Muscle of leg (tissue), 11 donors: ENCODE results near the gene SMARCC2. TPM values are rescaled to one million over a fixed set of nuclear protein-coding genes. Genes with fewer than 3 reads are reported as not detected.
A peak's percentile ranks its signal among the peaks of the same experiment; 100 is the strongest.

Experiments
- DNase-seq: peaks from one replicate; pipeline ENCODE4 v3.0.0; 2013
- H3K27ac ChIP-seq: one replicate; pipeline ENCODE4 v1.5.1; 2013; ENCODE audit warnings: mild to moderate bottlenecking, low read length, control low read depth
- H3K27me3 ChIP-seq: one replicate; pipeline ENCODE4 v1.6.1; 2013; ENCODE audit warnings: low read length; ENCODE audit not compliant: control insufficient read depth, insufficient read depth
- H3K36me3 ChIP-seq: one replicate; pipeline ENCODE4 v1.6.1; 2013; ENCODE audit warnings: low read length; ENCODE audit not compliant: control insufficient read depth, insufficient read depth
- H3K4me1 ChIP-seq: one replicate; pipeline ENCODE4 v1.6.1; 2013; ENCODE audit warnings: low read length; ENCODE audit not compliant: control insufficient read depth, insufficient read depth
- H3K4me3 ChIP-seq: one replicate; pipeline ENCODE4 v1.5.1; 2013; ENCODE audit warnings: low read length, control low read depth
- H3K9me3 ChIP-seq: replicated peaks from 2 replicates; pipeline ENCODE4 v1.6.1; 2013; ENCODE audit warnings: low read depth, low read length; ENCODE audit not compliant: control insufficient read depth
- WGBS: methylation state at CpG from one replicate; pipeline ENCODE4 v1.1.5; 2013; ENCODE audit warnings: missing lambda C conversion rate; ENCODE audit not compliant: insufficient coverage; 5-methylcytosine and 5-hydroxymethylcytosine counted together
- polyA plus RNA-seq, 8 donors: library from polyadenylated mRNA; unstranded; fragments of 120-200 nt; gene quantifications; one replicate each; pipeline versions ENCODE4 v1.2.1 to v1.2.3, GENCODE V29; 2013; ENCODE audit warnings: inconsistent platforms in 1 of 8, low replicate concordance in 1 of 8; ENCODE audit not compliant: insufficient read length in 8 of 8, insufficient read depth in 1 of 8
- total RNA-seq: library from RNA; stranded (reverse); fragments of 120-200 nt; gene quantifications from one replicate; pipeline ENCODE4 v1.2.4, GENCODE V29; 2013

SMARCC2 gene
- total and polyA plus RNA-seq, 9 donors, result 46.8 to 71.7 (median 55.3) TPM

DNA sequence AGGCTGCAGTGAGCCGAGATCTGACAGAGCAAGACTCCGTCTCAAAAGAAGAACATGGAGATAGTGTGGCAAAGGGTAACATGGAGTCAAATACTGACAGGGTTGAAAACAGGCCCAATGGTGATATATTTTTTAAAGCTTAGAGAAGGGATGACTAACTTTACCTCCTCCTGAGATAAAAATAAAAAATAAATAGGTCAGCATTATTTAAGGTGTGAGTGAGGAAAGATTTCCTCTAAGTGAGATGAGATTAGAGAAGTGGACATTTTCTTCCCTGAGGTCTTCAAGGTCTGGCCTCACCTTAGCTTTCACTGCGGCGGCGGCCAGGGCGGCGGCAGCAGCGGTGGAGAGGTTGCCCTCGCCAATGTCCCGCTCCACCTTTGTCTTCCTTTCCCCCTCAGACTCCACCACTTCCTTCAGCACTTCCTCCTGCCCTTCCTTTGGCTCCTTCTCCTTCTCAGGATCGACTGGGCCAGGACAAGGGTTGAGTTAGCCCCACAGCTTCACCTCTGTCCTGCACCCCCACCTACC is 20.0 kb downstream of the SMARCC2 start:
- H3K4me3 ChIP-seq, result no peak overlapping the region
- no peaks in the 10 kb centered on the region for H3K9me3 ChIP-seq
- no peaks in the 10 kb centered on the region for H3K27me3 ChIP-seq
- peaks cover 5% of the 10 kb centered on the region for H3K4me1 ChIP-seq
- H3K36me3 ChIP-seq, result peaks cover 88% of the 10 kb centered on the region
- no peak overlapping the region for H3K27ac ChIP-seq
- WGBS, result 84% methylated on average over 11 of the region's 11 CpGs
- no peak for DNase-seq

DNA sequence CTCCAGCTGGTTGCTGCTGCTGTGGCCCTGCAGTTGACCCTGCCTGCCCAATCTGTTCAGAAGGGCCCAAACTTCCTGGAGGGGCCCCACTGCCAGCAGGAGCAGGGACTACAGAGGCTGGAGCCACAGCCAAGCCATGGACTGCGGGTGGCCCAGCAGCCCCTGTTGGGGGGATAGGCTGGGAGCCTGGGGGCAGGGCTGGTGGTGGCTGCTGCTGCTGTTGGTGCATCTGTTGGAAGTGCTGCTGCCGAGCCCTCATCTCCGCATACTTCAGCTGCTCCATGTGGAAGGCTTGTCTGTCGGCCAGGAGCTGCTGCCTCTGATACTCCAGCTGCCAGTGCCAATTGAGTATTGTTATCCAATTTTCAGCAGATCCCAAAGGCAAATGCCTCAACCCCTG is 23.9 kb downstream of the SMARCC2 start:
- H3K4me3 ChIP-seq, result no peak overlapping the region
- WGBS, result 48% methylated on average over 3 of the region's 4 CpGs
- H3K9me3 ChIP-seq, result no peaks in the 10 kb centered on the region
- H3K36me3 ChIP-seq, result peaks cover 91% of the 10 kb centered on the region
- DNase-seq, result peak; percentile 55
- H3K27ac ChIP-seq, result peak overlapping the region; percentile 25
- H3K27me3 ChIP-seq, result no peaks in the 10 kb centered on the region
- H3K4me1 ChIP-seq, result peaks cover 22% of the 10 kb centered on the region

DNA sequence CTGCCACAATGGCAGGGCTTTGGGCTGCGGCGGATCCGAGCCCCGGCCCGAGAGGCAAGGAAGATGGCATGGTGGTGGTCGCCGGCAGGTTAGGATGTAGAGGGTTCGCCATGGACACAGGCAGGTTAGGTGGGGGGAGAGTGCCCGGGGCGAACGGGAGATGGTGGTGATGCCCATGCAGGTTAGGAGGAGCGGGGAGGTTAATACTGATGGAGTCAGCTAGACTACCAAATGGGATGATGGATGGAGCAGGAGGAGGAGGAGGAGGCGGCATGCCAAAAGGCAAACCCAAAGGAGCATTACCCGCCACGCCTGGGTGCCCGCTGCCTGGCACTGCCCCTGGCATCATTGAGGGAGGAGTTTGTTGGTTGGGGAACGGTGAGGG is 24.9 kb downstream of the SMARCC2 start:
- Histone ChIP-seq H3K36me3 (peaks cover 91% of the 10 kb centered on the region), H3K27me3 (no peaks in the 10 kb centered on the region), H3K27ac (no peak overlapping the region), H3K4me1 (peaks cover 32% of the 10 kb centered on the region), H3K9me3 (no peaks in the 10 kb centered on the region), H3K4me3 (no peak overlapping the region)
- no peak for DNase-seq
- 89% methylated on average over 13 of the region's 17 CpGs for WGBS

DNA sequence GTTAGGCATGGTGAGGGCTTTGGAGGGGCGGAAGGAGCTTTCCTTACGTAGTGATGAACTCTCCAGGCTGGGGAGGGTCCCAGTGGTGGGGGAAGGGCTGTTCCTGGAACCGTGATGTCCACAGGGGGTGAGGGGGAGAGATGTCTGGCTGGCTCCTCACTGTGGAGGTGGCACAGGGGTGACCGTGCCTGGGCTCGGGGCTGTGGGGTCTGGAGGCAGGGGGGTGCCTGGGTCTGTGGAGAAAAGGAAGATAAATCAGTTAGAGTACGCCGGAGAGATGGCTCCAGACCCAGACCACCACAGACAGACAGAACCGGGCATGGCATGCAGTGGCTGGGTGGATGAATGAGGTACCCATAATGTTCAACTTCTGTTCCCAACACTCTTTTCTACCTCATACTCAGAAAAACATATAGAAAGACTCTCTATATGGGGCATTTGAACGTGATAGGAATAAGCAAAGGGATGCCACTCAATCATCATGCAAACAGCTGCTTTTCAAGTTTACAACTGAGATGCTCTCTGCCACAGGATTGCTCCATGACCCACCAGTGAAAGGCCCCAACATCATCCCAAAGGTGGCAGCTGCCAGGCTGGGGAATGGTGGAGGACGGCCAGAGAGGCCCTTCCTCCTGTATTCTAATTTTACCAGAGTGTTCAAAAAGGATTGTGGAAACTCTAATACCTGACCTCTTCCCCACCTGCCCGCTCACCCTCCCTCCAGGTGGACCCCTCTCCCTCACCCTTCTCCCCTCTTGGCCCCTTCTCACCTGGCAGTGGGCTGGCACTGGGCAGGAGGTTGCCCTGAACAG is 25.5 kb downstream of the SMARCC2 start:
- DNase-seq, result no peak
- WGBS, result 51% methylated on average over 4 of the region's 11 CpGs

DNA sequence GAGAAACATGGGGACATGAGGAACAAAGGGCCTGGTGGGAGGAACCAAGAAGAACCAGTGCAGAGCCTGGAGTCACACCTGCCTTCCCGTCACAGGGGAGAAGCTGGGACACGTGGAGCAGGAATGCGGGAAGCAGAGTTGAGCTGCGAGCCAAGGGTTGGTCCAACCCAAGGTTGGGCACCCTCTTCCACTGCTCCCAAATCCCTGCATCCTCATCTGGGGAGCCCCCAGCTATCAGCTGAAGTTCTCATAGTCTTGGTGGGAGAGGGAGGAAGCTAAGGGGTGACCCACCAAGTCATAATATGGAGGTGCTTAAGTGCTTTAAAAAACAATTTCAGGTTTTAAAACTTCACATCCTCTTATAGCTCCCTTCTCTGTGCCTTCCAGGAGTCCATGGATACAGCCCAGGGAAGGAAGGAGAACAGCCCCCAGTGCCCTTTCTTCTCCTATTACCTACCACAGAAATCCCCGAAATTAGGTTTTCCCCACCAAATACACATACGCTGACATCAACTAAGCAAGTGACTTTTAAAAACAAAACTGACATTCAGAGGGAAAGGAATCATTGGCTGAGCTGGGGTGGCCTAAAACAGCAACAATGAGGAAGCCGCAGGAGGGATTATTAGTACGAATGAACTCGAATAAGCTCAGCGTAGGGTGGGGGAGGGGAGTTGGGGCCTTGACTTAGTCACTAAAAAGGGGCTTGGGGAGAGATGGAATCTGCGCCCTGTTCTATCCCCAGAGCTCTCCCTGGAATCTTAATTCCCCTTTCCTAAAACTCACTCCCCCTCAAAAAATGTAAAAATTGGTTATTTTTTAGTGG is 26.6 kb downstream of the SMARCC2 start:
- peaks cover 33% of the 10 kb centered on the region for H3K4me1 ChIP-seq
- 100% methylated on average over 2 of the region's 11 CpGs for WGBS

More for the DNA sequence above, 25.5 kb downstream of the SMARCC2 start:
- Histone ChIP-seq H3K27ac (no peak overlapping the region), H3K27me3 (no peaks in the 10 kb centered on the region), H3K9me3 (no peaks in the 10 kb centered on the region), H3K4me3 (no peak overlapping the region), H3K4me1 (peaks cover 32% of the 10 kb centered on the region), H3K36me3 (peaks cover 87% of the 10 kb centered on the region)

DNA sequence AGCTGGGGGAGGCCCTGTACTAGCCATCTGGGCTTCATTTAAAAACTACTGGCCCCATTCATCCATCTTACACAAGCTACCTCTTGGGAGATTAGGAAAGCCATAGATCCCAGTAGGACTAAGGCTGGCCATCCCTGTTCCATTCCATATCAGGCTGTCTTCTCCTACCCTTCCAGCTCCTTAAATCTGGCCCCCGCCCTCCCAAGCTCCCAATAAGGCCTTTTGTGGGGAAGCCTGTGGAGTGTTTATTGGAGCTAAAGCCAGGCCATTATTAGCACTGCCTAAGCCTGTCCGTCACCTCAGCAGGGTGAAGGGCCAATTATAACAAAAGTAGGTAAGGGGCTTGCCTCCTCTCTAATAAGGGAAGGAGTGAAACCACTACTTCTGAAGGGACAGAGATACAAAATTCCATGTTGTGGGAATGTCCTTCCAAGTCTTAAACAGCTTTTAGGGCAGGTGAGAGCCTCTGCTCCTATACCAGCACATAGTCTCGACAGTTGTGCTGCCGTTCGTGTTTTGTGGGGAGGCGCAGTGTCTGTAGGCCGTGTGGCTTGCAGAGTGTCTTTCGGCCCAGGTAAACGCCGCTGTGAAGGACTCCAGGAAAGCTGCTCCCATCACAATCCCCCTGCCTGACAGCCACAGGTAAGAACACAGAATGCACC is 27.5 kb downstream of the SMARCC2 start:
- H3K4me1 ChIP-seq, result peaks cover 41% of the 10 kb centered on the region
- no peak for DNase-seq
- no peaks in the 10 kb centered on the region for H3K27me3 ChIP-seq
- H3K36me3 ChIP-seq, result peaks cover 71% of the 10 kb centered on the region
- WGBS, result 45% methylated on average over 5 of the region's 10 CpGs
- no peak overlapping the region for H3K4me3 ChIP-seq
- peak overlapping the region; percentile 4 for H3K27ac ChIP-seq
- no peaks in the 10 kb centered on the region for H3K9me3 ChIP-seq

More for the DNA sequence above, 26.6 kb downstream of the SMARCC2 start:
- H3K27me3 ChIP-seq, result no peaks in the 10 kb centered on the region
- H3K4me3 ChIP-seq, result no peak overlapping the region
- H3K27ac ChIP-seq, result no peak overlapping the region
- DNase-seq, result no peak
- peaks cover 77% of the 10 kb centered on the region for H3K36me3 ChIP-seq
- H3K9me3 ChIP-seq, result no peaks in the 10 kb centered on the region

DNA sequence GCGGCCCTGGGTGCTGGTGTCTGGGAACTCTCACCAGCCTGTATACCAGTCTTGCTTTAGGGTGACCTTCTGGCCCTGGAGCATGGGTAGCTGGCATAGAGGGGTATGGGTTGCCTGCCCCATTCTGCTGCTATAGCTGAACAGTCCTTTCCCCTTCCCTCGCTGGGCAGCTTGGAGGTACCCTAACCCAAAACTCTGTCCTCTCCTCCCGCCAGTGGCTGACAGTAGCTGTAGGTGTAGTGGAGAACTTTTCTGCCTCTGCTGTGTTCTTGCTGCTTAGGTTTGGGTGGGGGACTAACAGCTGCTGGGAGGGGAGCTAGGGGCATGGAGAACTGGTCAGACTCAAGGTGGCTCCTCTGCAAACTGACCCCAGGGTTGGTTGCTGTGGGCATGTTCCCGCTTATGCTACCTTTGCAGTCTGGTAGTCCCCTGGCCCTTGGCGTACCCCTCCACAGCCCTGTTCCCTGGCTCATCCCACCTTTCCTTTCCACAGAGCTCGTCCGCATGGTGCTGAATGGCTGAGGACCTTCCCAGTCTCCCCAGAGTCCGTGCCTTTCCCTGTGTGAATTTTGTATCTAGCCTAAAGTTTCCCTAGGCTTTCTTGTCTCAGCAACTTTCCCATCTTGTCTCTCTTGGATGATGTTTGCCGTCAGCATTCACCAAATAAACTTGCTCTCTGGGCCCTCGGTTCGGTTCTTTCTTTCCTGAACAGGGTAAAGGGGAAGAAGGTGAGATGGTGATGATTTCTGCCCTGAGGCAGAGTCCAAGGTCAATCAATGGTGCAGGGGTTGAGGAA is 28.2 kb downstream of the SMARCC2 start:
- no peak for DNase-seq
- Histone ChIP-seq H3K9me3 (no peaks in the 10 kb centered on the region), H3K4me1 (peaks cover 43% of the 10 kb centered on the region), H3K4me3 (peak overlapping the region; percentile 67), H3K36me3 (peaks cover 67% of the 10 kb centered on the region), H3K27ac (peak overlapping the region; percentile 99), H3K27me3 (no peaks in the 10 kb centered on the region)
- 82% methylated on average over 3 of the region's 11 CpGs for WGBS

DNA sequence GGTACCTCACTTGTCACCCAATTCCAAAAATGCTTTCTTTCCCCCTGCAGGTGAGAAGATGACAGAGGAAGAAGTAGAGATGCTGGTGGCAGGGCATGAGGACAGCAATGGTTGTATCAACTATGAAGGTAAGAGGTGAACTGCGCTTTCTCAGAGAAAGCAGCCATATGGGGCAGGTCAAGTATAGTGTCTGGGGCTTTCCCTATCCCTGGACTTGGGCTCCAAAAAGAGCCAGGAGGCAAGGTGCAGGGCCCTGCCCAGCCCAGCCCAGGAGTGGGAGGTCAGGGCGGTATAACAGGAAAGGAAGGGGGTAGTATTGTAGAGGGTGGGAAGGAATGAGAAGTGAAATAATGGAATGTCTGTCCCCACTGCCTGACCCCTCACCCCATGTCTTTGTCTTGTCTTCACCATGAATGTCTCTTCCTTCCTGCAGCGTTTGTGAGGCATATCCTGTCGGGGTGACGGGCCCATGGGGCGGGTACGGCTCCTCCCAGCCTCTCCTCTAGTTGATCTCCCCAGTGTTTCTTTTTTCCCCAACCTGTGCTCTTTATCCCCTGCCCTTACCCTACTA is 29.0 kb downstream of the SMARCC2 start:
- peak overlapping the region; percentile 67 for H3K4me3 ChIP-seq
- H3K27ac ChIP-seq, result peak overlapping the region; percentile 99
- 63% methylated on average over 7 of the region's 7 CpGs for WGBS
- peaks cover 70% of the 10 kb centered on the region for H3K36me3 ChIP-seq
- no peak for DNase-seq
- H3K27me3 ChIP-seq, result no peaks in the 10 kb centered on the region
- H3K9me3 ChIP-seq, result no peaks in the 10 kb centered on the region
- H3K4me1 ChIP-seq, result peaks cover 47% of the 10 kb centered on the region

DNA sequence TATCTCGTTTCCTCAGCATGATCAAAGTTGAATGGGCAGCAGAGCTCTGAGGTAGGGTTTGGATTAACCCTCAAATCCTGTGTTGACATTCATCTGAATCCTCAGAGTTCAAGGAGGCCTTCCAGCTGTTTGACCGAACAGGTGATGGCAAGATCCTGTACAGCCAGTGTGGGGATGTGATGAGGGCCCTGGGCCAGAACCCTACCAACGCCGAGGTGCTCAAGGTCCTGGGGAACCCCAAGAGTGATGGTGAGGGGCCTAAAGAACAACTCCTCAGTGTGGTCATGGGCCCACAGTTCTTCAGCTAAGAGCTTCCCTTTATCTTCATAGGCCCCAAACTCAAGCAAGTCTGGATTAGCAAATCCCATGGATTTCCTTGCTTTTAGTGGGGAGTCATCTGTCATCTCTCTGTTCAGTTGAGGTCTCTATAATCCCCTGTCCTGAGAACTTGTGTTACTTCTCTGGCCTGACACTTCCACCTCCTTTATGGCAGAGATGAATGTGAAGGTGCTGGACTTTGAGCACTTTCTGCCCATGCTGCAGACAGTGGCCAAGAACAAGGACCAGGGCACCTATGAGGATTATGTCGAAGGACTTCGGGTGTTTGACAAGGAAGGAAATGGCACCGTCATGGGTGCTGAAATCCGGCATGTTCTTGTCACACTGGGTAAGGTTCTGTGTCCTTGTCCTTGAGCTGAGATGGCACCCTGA is 29.6 kb downstream of the SMARCC2 start:
- no peak for DNase-seq
- Histone ChIP-seq H3K4me3 (peak overlapping the region; percentile 67), H3K36me3 (peaks cover 68% of the 10 kb centered on the region), H3K9me3 (no peaks in the 10 kb centered on the region), H3K27me3 (no peaks in the 10 kb centered on the region), H3K4me1 (peaks cover 48% of the 10 kb centered on the region), H3K27ac (peak overlapping the region; percentile 99)
- 47% methylated on average over 6 of the region's 8 CpGs for WGBS
